GM19193 (cell line): ENCODE measurements around the gene KLK3.

ENCODE experiments used
- POLR2A ChIP-seq: IDR thresholded peaks from 4 replicates; pipeline ENCODE4 v1.6.1; 2011; ENCODE audit not compliant: insufficient read depth, insufficient read length; ENCODE audit errors: extremely low read depth

Gene KLK3

GRCh38 chr19:50908336-50908735 is 53.6 kb downstream of the KLK3 start:
- TF ChIP-seq POLR2A = no peak

GRCh38 chr19:50909240-50910070 is 54.7 kb downstream of the KLK3 start:
- TF ChIP-seq POLR2A = no peak
